ENCODE measurements around the gene FEZF2.

DNA sequence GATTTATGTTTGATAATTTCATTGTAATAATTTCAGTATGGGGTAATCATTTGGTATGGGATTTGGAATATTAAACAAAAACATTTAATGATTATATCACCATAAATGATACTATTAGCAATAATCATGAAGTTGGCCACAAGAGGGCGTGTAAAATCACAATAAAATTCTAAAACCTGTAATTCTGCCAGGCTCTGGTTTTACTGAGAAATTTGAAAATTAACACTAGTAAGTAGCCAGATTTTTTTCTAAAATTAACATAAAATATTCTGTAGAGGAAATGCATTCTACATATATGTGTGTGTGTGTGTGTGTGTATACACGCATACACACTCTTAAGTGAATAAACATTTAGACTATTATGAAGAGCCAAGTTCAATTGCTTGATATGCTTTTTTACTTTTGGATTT, 40.5 kb downstream of the FEZF2 start:
- TF ChIP-seq, protein P1, sequence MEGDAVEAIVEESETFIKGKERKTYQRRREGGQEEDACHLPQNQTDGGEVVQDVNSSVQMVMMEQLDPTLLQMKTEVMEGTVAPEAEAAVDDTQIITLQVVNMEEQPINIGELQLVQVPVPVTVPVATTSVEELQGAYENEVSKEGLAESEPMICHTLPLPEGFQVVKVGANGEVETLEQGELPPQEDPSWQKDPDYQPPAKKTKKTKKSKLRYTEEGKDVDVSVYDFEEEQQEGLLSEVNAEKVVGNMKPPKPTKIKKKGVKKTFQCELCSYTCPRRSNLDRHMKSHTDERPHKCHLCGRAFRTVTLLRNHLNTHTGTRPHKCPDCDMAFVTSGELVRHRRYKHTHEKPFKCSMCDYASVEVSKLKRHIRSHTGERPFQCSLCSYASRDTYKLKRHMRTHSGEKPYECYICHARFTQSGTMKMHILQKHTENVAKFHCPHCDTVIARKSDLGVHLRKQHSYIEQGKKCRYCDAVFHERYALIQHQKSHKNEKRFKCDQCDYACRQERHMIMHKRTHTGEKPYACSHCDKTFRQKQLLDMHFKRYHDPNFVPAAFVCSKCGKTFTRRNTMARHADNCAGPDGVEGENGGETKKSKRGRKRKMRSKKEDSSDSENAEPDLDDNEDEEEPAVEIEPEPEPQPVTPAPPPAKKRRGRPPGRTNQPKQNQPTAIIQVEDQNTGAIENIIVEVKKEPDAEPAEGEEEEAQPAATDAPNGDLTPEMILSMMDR (IDR thresholded peaks at IDR 0.05) = peak; percentile 83
- no peak for TF ChIP-seq EZH2 (IDR thresholded peaks at IDR 0.05)
- no peak for TF ChIP-seq EZH2phosphoT487 (IDR thresholded peaks at IDR 0.05)
